Fibroblast of mammary gland (primary cell): ENCODE results near the gene PISD.

Source experiments
- DNase-seq: peaks from one replicate; pipeline ENCODE4 v3.0.0-alpha.2; 2010; ENCODE audit warnings: low read depth
- H3K4me3 ChIP-seq: 2 replicates; pipeline ENCODE4 v1.5.1; 2011; ENCODE audit warnings: low read depth, mild to moderate bottlenecking, low read length, moderate library complexity; ENCODE audit not compliant: control insufficient read depth
- CTCF ChIP-seq: conservative IDR thresholded peaks from 2 replicates; pipeline ENCODE4 v1.5.1; 2011; ENCODE audit warnings: low read depth, low read length, inconsistent platforms; ENCODE audit not compliant: control insufficient read depth, insufficient read depth

PISD gene

DNA sequence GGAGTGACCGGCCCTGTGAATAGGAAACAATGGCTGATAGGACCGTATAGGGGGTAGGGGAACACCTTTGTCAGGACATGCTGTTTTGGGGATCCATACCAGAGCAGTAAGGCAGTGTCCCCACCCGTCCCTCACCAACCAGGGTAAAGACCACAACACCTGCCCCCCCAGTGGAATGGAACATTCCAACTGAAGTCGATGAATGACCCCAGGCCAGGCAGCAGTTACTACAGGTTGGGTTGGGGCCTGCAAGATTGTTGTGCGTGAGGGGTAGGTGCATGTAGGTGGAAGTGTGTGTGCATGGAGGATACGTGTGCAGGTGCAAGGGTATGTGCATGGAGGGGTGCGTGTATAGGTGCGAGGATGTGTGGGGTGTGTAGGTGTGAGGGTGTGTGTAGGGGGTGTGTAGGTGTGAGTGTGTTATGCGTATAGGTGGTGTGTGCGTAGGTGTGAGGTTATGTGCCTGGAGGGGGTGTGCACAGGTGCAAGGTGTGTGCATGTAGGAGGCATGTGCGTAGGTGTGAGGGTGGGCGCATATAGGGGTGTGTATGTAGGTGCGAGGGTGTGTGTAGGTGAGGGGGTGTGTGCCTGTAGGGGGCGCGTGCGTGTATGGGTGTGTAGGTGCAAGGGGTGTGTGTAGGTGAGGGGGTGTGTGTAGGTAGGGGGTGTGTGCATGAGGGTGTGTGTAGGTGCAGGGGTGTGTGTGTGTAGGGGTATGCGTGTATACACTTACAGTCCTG lies 32.9 kb downstream of the PISD start:
- H3K4me3 ChIP-seq: peak overlapping the region; percentile 78
- no peak for DNase-seq
- no peak for TF ChIP-seq CTCF

DNA sequence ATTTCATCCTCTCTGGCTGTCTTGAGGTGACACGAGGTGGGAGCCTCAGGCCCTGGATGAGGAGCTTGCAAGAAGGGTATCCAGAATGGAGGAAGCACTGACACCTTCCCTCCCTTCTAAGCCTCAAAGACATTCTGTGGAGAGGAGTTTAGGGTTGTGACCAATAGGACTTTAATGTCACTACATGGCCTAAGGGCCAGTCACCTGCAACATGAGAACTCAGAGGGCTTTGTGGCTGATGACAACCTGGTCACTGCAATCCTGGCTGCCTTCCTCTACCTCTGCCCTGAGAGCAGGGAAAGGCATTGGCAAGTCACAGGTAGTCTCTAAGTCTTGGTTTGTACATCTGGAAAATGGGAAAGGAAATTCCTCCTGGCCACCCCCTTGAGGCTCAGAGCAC lies 33.7 kb downstream of the PISD start:
- no peak for DNase-seq
- TF ChIP-seq CTCF: no peak
- H3K4me3 ChIP-seq: no peak overlapping the region

DNA sequence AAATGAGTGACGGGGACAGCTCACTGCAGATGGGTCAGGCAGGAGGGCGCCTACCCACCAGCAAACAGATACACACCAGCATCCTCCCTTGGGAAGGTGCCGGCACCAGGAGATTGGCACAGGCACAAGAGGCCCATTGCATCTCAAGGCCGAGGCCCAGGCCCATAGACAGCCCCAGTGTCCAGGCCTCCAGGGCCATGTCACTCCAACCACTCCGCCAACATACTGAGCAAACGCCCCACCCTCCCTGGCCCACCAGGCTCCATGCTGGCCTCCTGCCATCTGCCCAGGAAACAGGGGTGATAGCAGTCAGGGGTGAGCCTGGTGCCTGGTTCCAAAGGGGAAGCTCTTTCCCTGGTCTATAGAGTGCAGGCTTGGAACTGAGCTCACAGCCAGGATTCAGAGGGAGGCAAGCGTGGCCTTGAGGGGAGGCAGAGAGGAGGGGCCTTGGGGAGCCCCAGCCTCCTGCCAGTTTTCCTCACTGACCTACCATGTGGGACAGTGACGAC lies 34.7 kb downstream of the PISD start:
- no peak for DNase-seq
- no peak for TF ChIP-seq CTCF
- no peak overlapping the region for H3K4me3 ChIP-seq

- no peak for DNase-seq
- no peak for TF ChIP-seq CTCF
- H3K4me3 ChIP-seq: no peak overlapping the region
These were observed 35.4 kb downstream of the PISD start for GRCh38 chr22:31626427-31627150.

GRCh38 chr22:31625661-31626426 lies 36.2 kb downstream of the PISD start:
- peak; percentile 50 for DNase-seq
- peak overlapping the region; percentile 6 for H3K4me3 ChIP-seq
- no peak for TF ChIP-seq CTCF

GRCh38 chr22:31625257-31625640 lies 36.8 kb downstream of the PISD start:
- TF ChIP-seq CTCF: no peak
- DNase-seq: no peak
- peak overlapping the region; percentile 6 for H3K4me3 ChIP-seq
